Stimulated activated CD8-positive, alpha-beta memory T cell treated with anti-CD3 and anti-CD28 coated beads, Interleukin-12 subunit alpha, Interleukin-12 subunit beta, amount 100 ng/mL, for 4 hours (primary cell): ENCODE measurements around the gene PRRC2B.
"Not testable (repeated sequence)": the region's sequence is repeated elsewhere in the genome, so short reads cannot be mapped to it uniquely, and the experiment has no call there.

ENCODE experiments used
- DNase-seq: peaks from one replicate; pipeline ENCODE4 v3.0.0-alpha.2; 2020; ENCODE audit warnings: low read depth

PRRC2B gene

GRCh38 chr9:131387394-131387793, 6.5 kb upstream of the PRRC2B start:
- no peak for DNase-seq

GRCh38 chr9:131391020-131391419, 2.9 kb upstream of the PRRC2B start:
- no peak for DNase-seq

DNA sequence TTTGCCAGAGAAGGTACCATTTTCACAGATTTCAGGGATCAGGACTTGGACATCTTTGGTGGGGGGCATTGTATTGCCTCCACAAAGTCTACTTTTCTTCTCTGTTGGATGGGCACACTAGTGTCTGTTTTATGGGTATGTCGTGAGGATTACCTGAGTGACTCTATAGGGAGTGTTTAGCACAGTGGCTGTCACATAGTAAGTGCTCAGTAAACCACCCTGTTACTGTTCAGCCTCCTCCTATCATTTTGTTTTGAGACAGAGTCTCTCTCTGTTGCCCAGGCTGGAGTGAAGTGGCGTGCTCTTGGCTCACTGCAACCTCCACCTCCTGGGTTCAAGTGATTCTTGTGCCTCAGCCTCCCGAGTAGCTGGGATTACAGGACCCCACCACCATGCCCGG, 2.4 kb upstream of the PRRC2B start:
- DNase-seq = no peak

- peak; percentile 28 for DNase-seq
Observed at GRCh38 chr9:131394464-131395156, 724 bp downstream of the PRRC2B start.

- peak; percentile 50 for DNase-seq
Observed at GRCh38 chr9:131395157-131396098, 1.5 kb downstream of the PRRC2B start.

DNA sequence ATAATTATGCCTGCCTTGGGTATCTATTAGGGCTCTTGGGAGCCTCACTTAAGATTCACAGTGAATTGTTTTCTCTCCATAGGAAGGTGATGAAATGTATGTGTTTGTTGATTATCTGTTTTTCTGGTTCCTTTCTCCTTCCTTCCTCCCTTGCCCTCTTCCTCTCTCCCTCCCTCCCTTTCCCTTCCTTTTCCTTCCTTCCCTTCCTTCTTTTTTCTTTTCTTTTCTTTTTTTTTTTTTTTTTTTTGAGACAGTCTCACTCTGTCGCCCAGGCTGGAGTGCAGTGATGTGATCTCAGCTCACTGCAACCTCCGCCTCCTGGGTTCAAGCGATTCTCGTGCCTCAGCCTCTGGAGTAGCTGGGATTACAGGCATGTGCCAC, 2.2 kb downstream of the PRRC2B start:
- not testable (repeated sequence) for DNase-seq

GRCh38 chr9:131396626-131397025, 2.7 kb downstream of the PRRC2B start:
- DNase-seq = no peak

DNA sequence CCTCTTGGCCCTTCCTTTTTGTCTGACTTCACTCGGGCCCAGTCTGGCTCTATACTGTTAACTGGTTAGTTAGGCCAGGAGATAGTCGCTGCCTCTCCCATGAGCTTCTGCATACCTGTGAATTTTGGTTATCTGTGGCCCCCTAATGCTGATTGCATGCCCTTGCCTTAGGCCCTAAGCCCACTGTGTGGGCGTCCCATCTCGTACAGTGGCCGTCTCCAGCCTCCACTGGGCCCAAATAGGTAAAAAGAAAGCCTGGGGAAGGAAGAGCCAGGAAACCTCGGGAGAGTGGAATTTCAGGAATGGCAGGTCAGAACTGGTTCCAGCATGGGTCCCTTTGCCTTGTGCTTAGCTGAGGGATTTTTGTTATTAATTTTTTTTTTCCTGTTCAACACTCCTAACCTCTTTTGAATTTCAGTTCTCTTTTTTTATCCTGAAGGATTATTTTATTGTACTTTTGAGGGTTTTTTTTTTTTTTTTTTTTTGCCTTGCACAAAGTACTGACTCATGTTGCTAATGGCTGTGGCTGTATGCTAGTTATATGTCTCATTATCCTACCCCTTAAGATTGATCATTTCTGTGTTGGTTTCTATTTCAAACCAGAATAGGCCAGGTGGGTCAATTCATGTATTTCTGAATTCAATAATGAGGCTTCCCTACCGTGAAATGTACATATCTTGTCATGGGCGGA, 3.4 kb downstream of the PRRC2B start:
- DNase-seq = no peak

DNA sequence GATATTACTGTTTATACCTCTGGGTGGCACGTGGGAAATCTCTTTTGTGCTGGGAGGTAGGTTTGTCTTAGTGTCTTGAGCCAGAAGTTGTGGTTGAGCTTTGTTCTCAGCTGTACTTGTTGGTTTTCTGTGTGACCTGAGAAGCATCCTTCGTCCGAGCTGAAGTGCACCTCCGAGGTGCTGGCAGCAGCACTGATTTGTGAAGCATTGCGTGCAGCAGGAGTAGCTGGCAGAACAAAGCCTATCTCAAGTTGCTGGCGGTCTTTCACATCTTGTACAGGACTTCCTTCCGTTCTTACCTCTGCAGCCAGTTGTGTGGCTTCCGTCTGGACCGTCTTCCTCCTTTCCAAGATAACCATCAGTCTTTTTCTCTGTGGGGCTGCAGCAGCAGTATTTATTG, 4.3 kb downstream of the PRRC2B start:
- peak; percentile 27 for DNase-seq

DNA sequence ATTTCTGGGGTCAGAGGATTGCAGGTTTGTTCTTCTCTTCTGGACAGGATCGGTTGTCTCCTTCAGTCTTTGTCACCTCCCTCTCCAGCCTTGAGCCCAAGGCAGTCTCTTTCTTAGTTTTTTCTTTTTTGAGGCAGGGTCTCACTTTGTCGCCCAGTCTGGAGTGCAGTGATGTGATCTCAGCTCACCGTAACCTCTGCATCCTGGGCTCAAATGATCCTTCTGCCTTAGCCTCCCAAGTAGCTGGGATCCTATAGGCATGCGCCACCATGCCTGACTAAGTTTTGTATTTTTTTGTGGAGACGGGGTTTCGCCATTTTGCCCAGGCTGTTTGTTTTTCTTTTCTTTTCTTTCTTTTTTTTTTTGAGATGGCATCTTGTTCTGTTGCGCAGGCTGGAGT, 6.1 kb downstream of the PRRC2B start:
- no peak for DNase-seq

- DNase-seq = no peak
Observed at GRCh38 chr9:131400627-131401026, 6.7 kb downstream of the PRRC2B start.

GRCh38 chr9:131402073-131402472, 8.2 kb downstream of the PRRC2B start:
- no peak for DNase-seq

GRCh38 chr9:131402738-131403492, 9.0 kb downstream of the PRRC2B start:
- no peak for DNase-seq

- DNase-seq = no peak
Observed at GRCh38 chr9:131403493-131403773, 9.5 kb downstream of the PRRC2B start.

DNA sequence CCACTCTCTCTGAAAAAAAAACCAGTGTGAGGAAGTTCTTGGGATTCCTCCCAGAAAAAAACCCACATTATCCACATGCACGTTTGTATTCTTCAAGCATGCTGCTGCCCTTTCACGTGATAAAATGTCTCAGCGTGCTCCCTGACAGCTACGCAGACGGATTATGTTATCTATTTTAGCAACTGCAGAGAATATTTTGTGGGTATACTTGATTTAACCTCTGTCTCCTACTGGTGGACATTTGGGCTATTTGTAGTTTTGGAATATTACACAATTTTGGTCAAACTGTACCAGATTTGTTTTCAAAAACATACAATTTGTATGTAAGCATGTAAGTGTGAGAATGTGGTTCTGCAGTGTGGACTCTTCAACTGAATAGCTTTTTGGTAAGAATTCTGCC, 10.7 kb downstream of the PRRC2B start:
- DNase-seq = no peak

DNA sequence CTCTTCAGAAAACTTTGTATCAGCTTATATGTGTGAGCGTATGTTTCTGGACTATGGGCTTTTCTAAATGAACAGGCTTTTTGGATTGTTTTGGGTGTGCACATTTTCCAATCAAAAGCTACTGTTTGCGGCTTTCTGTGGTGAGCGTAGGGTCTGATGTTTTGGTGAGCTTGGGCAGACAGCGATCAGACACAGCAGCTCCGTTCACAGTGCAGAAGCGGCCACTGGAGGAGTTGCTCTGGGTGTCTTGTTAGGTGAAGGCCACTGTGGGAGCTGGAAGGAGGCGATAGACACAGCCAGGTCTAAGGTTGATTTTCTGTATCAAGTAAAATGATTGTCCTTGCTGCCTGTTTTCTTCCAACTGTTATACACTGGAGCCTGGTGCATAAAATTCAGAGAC, 11.1 kb downstream of the PRRC2B start:
- DNase-seq = no peak

DNA sequence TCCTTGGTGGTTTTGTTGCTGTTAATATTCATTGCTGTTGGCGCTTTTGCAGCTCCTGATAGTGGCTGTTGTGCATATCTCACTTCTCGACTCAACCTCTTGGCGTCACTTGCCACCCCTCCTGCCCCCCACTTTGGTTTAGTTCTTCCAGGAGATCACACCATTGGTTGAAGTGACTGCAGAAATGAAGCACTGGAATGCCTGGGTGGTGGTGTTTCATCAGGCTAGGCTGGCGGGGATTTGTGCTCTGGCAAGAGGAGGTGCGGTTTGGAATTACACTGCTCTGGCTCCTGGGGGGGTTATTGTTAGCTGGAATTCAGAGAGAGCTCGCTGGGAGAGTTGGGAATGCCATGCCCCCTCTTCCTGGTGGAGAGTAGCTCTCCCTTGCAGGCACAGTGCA, 11.5 kb downstream of the PRRC2B start:
- DNase-seq = no peak

GRCh38 chr9:131405858-131406537, 12.1 kb downstream of the PRRC2B start:
- no peak for DNase-seq

DNA sequence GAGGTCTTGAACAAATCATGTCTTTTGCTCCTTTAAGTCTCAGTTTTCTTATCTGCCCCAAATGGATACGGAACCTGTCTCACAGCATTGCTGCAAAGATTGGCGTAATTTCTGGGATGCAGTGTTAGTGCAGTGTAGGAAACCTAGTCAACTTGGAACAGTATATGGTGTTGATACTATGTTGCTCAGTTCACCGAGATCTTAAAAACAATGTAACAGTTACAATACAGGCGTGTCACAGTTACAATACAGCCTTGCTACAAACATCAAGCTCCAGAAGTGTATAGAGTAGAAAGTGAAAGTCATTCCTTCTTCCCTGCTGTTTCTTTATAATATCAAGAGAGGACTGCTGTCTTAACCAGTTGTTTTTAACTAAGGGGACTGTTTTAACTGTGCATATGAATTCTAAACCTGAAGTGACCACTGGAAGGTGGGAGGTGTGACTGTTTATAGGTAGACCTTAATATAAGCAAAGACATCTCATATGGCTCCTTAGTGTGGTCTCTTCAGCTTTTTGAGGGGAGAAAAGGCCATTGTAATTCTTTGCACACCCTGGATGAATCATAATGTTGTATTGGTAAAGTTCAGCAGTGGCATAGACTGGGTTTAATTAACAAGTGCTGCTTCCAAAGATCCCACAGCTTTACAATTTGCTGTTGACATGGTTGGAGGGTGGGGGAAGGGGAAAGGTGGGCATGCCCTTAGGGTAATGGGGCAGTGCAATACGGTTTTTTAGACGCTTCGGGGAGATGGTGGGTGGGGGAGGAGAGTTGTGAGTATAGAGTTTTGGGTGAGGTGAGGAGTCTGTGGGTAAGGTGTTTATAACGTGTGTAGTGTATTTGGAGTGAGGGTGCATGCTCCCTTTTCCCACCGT, 12.9 kb downstream of the PRRC2B start:
- no peak for DNase-seq

DNA sequence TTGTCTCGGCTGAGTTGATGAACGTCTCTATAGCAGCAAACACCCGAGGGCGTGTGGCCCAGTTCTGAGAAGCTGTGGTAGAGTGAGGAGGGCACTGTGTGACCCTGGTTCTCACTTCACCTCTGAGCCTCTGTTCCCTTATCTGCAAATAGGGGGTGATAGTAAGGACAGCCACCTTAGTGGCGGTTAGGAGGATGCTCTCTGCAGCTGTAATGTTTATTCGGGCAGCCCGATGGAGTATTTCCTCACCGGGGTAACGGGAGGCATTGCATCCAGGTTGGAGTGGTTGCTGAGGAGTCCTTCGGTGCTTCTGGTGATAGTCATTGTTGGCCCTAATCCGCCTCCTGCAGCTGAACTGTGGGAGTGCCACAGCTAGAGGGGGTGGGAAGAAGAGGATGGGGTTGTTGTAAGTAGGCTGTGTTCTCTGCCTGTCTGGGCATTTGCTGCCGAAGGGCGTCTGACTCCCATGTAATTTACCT, 13.9 kb downstream of the PRRC2B start:
- no peak for DNase-seq
